GM12878 (cell line): Measurements from ENCODE around the gene TEX22.

Experiments used
- EZH2 ChIP-seq: IDR thresholded peaks from 2 replicates; pipeline ENCODE4 v1.6.1; 2012; ENCODE audit warnings: low read depth, mild to moderate bottlenecking, control low read depth, inconsistent platforms, low read length, borderline replicate concordance; ENCODE audit not compliant: control insufficient read depth
- FOS ChIP-seq: IDR thresholded peaks from 3 replicates; pipeline ENCODE4 v1.6.1; 2011; ENCODE audit warnings: borderline replicate concordance; ENCODE audit not compliant: insufficient read length; ENCODE audit errors: extremely low read depth
- HDAC2 ChIP-seq: fragments of 200-600 bp; sonication (generic); IDR thresholded peaks from 2 replicates; pipeline ENCODE4 v1.6.1; 2017
- NFYB ChIP-seq: IDR thresholded peaks from 2 replicates; pipeline ENCODE4 v1.6.1; 2011; ENCODE audit warnings: low read depth, mild to moderate bottlenecking, low read length, improper control_type of control experiment, moderate library complexity; ENCODE audit not compliant: insufficient read depth
- POLR2A ChIP-seq: IDR thresholded peaks from 2 replicates; pipeline ENCODE4 v1.6.1; 2011; ENCODE audit warnings: low read depth, mild to moderate bottlenecking, low read length
- RCOR1 ChIP-seq: conservative IDR thresholded peaks from 2 replicates; pipeline ENCODE4 v1.6.1; 2012; ENCODE audit warnings: low read depth, low read length, improper control_type of control experiment
- SPI1 ChIP-seq: IDR thresholded peaks from 2 replicates; pipeline ENCODE4 v1.6.1; 2011; ENCODE audit warnings: low read depth, mild to moderate bottlenecking, low read length, moderate library complexity, borderline replicate concordance; ENCODE audit not compliant: insufficient read depth
- ZNF24 ChIP-seq: fragments of 450-650 bp; IDR thresholded peaks from 2 replicates; pipeline ENCODE4 v1.6.1; 2017; ENCODE audit warnings: antibody characterized with exemption, mild to moderate bottlenecking
- ZNF592 ChIP-seq: fragments of 450-650 bp; IDR thresholded peaks from 2 replicates; pipeline ENCODE4 v1.6.1; 2017; ENCODE audit warnings: mild to moderate bottlenecking, moderate library complexity
- TF ChIP-seq, protein P1 (sequence below), 3 experiments: IDR thresholded peaks in 2 of 3; conservative IDR thresholded peaks in 1 of 3; 2 replicates each; pipeline ENCODE4 v1.5.1; 2011; ENCODE audit warnings: low read depth in 3 of 3, low read length in 3 of 3, mild to moderate bottlenecking in 3 of 3, control low read depth in 2 of 3, moderate library complexity in 2 of 3, inconsistent platforms in 1 of 3, mixed read lengths in 1 of 3; ENCODE audit not compliant: control insufficient read depth in 2 of 3, insufficient read depth in 1 of 3; ENCODE audit errors: extremely low read depth in 1 of 3

DNA sequence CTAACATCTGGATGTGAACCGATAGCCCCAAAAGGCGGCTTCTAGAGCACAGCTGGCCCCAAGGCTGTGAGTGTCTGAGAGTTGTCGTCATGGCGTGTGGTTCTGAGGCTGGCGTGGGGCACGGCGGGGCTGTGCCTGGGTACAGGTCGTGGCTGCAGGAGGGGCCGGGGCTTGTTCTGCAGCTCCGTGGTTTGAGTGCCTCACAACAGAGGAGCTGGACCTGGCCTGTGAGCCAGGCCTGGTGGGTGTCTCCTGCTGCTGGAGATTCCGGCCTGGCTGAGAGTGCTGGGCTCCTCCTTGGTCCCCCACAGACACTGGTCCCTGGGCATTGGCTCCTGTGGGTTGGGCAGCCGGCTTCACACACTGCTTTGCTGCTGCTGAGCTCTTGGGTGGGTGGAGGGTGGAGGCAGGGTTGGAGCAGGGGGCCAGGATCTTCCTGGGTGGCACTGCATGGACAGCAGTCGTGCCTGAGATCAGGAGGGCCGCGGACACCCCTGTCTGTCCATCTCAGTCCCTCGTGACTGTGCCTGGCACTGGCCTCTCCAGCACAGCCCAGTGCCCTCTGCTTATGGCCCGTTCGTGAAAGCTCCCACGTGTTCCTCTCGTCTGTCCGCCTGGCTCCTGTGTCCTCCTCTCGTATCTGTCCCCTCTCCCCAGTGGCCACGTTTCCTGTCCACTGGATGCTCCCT is 31.8 kb upstream of the TEX22 start:
- TF ChIP-seq NFYB: no peak
- no peak for TF ChIP-seq ZNF24
- no peak for TF ChIP-seq HDAC2
- no peak for TF ChIP-seq EZH2
- no peak for TF ChIP-seq SPI1
- TF ChIP-seq, protein P1, sequence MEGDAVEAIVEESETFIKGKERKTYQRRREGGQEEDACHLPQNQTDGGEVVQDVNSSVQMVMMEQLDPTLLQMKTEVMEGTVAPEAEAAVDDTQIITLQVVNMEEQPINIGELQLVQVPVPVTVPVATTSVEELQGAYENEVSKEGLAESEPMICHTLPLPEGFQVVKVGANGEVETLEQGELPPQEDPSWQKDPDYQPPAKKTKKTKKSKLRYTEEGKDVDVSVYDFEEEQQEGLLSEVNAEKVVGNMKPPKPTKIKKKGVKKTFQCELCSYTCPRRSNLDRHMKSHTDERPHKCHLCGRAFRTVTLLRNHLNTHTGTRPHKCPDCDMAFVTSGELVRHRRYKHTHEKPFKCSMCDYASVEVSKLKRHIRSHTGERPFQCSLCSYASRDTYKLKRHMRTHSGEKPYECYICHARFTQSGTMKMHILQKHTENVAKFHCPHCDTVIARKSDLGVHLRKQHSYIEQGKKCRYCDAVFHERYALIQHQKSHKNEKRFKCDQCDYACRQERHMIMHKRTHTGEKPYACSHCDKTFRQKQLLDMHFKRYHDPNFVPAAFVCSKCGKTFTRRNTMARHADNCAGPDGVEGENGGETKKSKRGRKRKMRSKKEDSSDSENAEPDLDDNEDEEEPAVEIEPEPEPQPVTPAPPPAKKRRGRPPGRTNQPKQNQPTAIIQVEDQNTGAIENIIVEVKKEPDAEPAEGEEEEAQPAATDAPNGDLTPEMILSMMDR (IDR thresholded peaks at IDR 0.05 in 2 of 3, conservative IDR thresholded peaks at IDR 0.05 in 1 of 3; ENCODE audit: control insufficient read depth in 2 of 3, extremely low read depth in 1 of 3, insufficient read depth in 1 of 3, low read depth in 3 of 3, low read length in 3 of 3): no peak
- TF ChIP-seq FOS: no peak
- no peak for TF ChIP-seq RCOR1
- no peak for TF ChIP-seq ZNF592
- no peak for TF ChIP-seq POLR2A
